Left forelimb (tissue), 1 donor: ENCODE measurements around the gene TPO.
"Not testable (repeated sequence)": the region's sequence is repeated elsewhere in the genome, so short reads cannot be mapped to it uniquely, and the experiment has no call there.

ENCODE experiments used
- DNase-seq: peaks from one replicate; pipeline ENCODE4 v3.0.0-alpha.2; 2018; ENCODE audit warnings: low spot score

The TPO gene

DNA sequence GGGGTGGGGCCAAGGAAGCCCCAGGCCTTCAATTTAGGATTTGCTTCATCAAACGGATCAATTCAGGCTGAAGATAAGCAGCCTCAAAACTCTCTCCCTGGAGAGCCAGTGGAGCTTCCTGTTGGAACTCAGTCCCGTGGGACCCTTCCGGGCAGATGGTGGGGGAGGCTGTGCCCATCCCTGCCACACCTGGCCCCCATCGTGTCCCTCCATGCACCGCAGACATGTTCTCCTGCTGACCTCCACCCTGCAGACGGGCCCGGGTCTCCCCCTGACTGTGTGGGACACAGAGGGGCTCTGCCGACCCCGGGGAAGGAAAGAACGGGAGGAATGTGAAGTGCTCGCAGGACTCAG, 144.2 kb downstream of the TPO start:
- DNase-seq: no peak

DNA sequence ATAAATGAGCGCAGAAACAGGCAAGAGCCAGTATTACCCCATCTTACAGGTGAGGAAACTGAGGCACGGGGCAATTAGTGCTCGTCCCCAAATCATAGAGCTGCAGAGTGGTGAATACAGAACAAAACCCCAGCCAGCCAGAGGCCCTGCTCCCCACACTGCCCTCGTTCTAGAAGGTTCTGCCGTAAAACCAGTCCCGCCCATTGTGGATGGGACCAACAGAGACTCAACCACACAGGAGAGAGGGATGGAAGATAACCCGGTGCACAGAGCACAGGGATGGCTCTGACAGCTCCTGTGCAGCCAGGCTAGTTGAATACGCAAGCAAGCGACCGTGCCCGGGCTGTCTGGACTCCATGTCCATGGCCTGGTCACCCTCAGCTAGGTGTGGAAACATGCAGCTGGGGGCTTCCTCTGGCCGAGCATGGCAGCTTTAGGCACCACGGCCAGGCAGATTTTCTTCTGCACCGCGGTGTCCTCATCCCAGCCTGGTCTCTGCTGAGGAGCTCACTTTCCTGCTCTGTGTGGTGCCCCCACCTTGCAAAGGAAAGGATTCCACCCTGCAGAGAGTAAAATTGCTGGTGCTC, 146.4 kb downstream of the TPO start:
- DNase-seq: no peak

DNA sequence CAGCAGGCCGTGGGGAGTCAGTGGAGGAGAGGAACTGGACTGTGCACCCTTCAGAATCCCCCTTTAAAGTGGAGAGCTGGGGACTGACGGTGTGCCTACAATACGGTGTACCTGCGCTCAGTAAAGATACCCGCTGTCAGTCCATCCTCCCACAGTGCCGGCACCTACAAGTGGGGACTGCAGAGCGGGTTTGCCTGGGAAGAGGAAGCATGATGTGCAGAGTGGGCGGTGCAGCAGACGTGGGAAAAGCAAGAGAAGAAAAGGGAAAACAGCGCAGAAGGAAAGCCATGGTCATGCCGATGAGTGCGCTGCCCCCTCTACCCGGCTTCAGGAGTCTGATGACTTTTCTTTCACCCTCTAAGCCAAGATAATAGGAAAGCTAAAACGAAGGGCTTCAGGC, 148.0 kb downstream of the TPO start:
- no peak for DNase-seq

DNA sequence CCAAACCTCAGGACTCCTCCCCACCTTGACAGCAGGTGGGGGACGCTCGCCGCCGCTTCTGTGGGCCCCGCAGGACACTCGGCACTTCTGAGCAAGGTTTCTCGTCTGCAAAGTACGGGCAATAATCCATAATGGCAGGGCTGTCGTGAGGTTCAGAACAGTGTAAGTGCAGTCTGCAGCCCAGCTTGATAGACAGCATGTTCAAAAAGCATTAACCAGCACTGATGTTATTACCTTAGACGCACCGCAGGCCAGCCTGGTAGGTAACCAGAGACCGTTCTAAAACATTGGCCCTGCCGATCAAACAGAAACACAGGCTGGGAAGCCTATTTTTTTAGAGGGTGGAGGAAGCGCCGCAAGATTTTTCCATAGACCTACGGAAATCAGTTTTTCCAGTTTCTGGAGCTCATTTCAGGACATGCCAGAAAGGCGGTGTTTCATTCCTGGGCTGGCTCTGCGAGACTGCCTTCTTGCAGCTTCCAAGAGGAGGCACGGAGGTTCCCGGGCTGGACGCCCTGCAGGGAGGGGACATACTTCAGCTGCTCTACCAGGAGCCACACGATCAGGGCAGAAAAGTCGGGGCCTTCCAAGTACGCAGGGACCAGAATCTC, 148.7 kb downstream of the TPO start:
- no peak for DNase-seq

DNA sequence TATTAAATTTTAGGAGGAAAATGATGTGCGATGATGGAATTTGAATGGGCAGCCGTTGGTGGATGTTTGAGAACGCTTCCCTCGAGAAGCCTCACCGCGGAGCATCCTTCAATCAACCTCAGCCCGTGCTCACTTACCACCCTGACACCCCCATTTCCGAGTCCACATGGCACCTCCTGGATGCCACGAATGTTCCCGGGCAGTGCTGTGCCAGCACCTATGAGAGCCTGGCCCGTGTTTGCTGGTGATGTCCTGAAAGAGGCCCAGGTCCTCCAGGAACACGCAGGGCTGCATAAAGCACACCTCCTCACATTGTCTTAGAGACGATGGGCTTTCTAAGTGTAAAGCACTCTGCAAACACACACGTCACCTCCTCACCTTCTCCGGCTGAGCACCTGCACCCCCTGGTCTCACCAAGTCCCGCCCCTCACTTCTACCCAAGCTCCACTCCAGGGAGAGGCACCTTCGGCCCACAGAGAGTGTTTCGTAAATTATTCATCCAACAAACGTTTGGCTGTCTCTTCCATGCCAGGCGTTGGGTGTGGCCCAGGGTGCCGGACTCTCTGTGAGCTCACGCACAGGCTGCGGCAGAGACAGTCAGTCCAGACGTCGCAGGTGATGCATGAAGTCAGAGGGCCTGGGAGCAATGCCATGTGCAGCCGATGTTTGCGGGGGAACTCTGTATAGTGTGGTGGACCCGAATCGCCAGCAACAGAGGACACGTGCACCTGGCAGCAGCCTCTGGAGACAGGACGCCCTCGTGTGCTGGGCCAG, 150.0 kb downstream of the TPO start:
- DNase-seq: no peak

DNA sequence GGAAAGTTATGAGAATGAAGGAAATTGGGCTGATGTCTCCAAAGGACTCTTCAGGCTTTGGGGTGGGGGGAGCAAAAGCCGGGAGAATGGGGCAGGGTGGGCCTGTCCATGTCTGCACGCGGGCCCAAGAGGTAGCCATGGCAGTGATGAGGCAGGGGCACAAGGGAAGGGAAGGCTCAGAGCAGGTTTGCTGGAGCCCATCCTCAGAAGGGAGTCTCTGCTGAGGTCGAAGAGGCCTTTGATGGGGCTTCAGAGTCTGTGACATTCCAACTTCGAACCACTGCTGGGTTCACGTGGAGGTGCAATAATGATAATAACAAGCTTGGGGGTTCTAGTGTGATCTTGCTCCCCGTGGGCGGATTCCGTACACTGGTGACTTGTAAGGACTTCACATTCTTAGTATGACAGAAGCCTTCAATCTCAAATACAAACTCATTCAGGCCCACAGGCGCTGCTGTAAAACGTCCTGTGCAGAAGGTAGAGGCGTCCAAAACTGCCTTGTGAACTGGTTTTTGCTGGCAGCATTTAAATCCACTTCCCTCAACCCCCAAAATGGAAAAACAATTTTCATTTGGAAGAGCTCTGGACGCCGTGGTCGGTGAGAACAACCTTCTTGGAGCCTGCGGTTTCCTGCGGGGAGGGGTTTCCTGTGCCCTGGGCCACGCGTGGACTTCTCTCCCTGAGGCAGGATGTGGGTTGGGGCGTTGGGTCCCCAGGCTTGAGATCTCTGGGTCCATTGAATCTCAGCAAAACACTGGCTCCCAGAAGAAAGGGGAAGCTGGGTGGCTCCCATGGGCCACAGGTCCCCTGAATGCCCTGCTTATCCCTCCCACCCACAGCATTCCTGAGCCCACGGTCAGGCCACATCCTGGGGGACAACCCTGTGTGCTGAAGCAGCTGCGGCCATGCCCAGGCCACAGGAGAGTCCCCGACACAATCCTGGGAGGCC, 151.0 kb downstream of the TPO start:
- no peak for DNase-seq

DNA sequence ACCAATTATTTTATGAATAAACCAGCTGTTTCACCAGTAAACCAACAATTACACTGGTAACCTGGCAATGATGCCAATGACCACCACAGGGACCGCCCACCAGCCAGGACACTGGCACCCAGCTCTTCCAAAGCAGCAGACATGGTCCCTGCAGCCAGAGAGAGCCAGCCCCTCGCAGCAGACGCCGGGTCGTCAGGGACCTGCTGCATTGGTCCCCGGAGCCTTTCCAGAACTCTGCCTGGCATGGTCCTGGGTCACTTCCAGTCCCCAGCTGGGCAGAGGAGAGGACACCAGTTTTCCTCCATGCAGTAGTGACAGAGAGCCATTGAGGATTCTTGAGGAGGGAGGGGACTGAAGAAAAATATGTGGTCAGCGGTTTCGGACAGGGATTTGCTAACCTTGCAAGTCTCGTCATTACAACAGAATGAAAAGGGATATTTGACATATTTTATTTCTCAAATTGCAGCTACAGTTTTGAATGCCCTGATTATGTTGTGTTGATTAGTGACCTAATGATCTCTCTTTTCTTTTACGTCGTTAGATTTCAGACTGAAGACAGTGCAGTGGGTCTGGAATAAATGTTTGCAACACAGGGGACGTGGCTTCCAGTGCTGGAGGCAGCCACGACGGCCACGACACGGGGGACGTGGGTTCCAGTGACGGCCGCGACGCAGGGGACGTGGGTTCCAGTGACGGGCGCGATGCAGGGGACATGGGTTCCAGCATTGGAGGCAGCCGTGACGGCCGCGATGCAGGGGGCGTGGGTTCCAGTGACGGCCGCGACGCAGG, 154.5 kb downstream of the TPO start:
- no peak for DNase-seq

DNA sequence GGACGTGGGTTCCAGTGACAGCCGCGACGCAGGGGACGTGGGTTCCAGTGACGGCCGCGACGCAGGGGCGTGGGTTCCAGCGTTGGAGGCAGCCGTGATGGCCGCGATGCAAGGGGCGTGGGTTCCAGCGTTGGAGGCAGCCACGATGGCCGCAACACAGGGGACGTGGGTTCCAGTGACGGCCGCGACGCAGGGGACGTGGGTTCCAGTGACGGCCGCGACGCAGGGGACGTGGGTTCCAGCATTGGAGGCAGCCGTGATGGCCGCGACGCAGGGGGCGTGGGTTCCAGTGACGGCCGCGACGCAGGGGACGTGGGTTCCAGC, 155.0 kb downstream of the TPO start:
- DNase-seq: not testable (repeated sequence)

DNA sequence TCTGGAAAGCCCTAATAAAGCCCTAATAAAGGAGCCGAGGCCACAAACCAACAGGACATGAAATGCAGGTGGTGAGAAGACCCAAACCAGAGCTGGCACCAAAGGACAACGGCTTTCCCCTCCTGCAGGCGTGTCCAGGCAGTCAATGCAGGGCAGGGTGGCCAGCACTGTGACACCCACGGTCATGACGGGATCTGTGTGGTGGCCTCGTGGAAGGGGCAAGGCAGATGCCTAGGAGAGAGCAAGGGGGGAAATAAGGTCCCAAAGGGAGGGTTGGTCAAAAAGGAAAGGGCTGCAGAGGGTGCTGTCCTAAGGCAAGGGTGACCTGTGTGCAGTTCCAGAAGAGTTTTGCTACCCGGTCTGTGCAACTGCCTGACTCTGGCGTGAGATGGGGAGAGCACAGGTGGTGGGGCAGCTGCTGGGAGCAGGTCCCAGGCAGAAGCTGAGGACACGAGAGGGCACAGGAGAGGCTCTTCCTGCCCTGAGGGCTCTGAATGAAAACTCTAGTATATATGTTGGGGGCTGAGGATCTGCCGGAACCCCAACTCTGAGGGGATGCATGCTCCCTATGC, 156.7 kb downstream of the TPO start:
- DNase-seq: no peak

DNA sequence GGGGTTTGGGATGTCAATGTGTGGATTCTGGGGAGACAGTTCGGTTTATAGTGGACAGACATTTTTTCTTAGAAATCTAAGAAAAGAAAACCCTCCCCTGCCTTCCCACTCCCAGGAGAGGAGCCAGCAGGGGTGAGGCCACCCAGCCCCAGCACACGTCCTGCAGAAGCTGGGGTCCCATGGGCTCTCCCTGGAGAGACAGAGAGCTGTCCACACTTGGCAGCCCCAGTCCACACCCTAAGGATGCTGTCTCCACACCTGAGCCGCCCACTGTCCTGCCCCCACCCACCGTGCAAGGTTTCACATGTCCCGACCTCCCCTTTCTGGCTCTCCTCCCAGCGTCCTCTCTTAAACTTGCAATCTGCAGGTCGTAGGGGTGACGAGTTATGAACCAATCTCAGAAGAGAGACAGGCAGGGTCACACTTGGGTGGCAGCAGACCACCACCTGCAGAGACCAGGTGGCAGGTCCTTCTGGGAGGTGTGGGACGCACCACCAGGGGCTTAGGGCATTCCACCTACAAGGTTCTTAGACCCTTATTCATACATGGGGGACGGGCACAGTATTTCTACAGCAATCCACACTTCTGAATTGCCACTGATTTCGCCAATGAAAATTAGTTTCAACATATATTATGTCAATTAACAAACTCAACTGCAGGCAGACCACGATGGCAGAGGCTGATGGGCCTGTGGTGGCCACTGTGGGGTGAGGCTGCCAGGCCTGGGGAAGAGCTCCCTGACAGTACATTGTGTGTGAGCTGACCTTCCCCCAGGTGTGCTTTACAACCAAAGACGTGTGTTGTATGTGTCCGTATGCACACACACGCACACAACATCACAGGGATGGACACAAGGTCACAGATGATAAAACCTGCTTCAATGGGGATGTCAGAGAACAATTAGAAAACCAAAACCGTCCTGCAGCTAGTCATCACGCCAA, 158.5 kb downstream of the TPO start:
- DNase-seq: no peak

DNA sequence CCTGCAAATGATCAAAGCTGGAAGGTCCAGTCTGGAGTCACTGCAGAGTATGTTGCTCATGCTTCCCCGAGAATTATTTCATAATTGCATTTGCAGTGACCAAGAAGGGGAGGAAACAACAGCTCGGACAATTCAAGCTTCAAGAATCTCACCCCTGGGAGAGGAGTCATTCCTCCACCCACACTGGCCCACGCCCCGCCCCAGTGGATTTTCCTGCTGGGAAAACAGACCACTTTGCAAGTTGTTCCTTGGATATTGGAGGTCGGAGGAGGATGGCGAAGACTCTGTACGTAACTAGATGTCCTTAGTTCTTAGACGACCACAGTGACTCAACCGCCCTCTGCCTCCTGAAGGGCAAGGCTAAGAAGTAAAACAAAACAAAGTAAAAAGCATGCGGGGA, 159.4 kb downstream of the TPO start:
- no peak for DNase-seq

DNA sequence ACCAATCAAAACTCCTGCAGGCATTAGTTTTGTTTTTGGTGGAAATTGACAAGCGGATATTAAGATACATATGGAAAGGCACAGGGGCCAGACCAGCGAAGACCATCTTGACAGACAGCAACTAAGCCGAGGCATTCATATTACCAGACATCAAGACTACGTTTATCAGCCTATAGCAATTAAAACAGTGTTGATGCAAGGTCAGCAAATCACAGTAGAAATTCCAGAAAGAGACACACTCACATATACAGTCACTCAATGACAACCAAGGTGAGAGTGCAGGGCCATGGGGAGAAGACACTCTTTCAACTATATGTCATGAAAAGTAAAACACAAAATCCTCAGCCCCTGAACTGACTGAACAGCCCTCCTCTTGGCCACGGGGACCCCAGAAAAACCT, 164.6 kb downstream of the TPO start:
- no peak for DNase-seq

DNA sequence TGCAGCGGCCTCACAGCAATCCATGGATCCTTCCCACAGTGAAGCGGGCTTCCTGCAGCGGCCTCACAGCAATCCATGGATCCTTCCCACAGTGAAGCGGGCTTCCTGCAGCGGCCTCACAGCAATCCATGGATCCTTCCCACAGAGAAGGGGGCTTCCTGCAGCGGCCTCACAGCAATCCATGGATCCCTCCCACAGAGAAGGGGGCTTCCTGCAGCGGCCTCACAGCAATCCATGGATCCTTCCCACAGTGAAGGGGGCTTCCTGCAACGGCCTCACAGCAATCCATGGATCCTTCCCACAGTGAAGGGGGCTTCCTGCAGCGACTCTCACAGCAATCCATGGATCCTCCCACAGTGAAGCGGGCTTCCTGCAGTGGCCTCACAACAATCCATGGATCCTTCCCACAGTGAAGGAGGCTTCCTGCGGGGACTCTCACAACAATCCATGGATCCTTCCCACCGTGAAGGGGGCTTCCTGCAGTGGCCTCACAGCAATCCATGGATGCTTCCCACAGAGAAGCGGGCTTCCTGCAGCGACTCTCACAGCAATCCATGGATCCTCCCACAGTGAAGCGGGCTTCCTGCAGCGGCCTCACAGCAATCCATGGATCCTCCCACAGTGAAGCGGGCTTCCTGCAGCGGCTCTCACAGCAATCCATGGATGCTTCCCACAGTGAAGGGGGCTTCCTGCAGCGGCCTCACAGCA, 168.1 kb downstream of the TPO start:
- not testable (repeated sequence) for DNase-seq

DNA sequence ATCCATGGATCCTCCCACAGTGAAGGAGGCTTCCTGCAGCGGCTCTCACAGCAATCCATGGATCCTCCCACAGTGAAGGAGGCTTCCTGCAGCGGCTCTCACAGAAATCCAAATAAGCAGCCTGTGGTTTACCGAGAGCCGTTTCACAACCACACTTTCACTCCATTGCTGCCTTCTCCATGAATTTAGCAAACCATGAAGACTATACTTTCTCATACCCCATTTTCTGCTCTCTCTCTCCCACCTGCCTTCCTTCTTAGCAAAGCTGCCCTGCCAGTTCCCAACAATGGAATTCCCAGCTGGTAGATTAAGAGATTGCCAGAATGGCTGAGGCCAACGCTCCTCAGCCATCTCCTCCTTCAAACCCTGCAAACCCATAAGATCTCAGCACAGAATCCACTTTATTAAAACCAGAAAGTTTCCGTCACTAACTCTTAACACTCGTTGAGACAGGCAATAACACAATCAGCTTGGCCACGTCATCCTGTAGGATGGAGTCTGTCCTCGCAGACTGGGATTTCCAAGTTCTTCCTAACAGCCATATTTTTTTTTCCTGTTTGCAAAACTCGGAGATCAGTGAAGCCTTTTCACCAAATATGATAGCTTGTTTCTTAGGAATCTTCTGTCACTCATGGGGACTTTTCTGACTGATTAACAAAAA, 168.8 kb downstream of the TPO start:
- DNase-seq: no peak

DNA sequence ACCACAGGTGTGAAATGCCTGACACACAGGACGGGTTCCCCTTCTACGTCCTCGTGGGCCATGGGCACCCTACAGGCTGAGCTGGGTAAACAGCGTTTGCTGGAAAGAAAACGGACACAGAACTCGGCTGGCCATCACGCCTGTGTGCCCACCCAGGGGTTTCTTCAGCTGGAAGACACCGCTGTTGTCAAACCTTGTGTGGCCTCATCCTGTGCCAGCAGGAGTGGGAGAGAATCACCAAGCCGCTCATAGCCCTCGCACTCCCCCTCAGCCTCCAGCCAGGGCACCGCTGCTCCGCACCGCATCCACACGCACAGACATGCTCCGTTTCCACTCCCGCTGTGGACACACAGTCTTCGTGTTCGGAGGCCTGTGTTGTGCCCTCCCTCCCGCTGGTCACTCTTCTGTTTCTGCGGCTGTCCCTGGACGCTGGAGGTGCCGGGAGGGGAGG, 169.7 kb downstream of the TPO start:
- no peak for DNase-seq

DNA sequence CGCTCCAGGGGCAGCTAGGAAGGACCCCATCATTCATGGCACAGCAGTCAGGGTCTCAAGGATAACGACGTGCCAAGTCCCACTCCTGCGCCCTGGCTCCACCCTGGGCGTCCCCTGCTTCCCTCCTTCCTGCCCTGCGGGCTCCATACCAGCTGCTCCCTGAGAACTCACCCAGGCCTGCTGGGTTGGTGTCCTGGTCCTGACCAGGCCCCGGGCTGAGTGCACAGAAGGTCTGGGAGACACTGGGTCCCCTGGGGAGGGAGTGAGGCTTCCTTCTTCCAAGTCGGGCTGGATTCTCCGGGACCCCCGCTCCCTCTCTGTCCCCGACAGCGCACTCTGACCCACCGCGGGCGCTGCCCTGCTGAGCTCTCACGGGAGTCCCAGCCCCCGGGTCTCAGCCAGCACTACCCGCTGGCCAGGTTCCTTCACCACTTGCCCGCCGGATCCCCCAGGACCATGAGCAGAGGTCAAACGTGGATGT, 170.8 kb downstream of the TPO start:
- DNase-seq: no peak

DNA sequence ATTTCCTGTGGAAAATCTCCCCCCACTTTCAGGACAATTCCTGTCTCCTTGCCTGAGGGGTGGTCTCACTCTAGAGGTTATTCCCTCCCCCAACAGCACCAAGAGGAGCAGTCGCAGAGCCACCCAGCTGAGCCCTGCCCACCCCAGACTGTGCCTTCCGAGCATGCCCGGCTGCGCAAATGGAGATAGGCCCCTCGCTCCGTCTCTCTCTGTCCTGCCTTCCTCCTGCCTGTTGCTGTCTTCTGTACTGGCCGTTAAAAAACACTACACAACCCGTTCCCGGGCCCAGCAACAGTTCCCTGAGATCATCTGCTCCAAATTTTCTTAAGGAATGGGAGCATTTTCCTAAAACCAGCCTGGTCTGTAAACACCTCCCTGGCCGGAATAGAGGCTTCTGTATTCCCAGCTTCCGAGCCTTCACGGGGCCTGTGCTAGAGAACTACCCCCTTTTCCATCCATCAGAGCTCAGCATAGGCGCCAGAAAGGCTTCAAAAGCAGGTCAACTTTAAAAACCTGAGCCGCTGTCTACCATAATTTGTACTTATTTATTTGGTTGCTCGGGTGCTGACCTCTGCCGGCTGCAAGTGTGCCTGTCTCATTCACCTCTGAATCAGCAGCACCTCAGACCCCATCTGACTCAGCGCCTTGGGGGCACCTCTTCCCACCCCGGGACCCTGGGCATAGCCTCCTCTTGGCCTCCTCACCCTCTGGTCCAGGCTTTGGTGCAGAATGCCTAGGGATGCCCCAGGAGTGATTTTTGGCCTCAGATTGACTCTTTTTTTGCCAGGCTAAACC, 171.6 kb downstream of the TPO start:
- DNase-seq: no peak

DNA sequence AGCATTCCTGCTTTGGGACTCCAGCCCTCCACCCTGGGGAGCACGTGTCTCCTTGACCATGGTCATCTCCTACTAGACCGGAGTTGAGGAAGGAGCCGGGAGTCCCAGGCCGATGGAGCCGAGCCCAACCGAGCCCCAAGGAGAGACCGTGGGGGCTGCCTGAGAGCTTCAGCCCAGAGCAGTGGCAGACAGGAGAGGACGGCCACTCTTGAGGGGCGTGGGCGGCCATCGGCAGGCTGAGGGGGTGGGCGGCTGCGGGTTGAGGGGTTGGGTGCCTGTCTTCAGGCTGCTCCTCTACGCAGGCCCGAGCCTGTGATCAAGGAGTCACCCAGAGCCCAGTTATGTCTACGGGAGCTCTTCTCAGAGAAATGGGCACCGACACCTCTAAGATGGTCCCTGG, 172.4 kb downstream of the TPO start:
- DNase-seq: no peak
